Sigmoid colon (tissue), 7 donors: Measurements from ENCODE around the gene NUP160. TPM values are rescaled to one million over a fixed set of nuclear protein-coding genes. Genes with fewer than 3 reads are reported as not detected.
"Not testable (repeated sequence)": the region's sequence is repeated elsewhere in the genome, so short reads cannot be mapped to it uniquely, and the experiment has no call there.

Experiments
- DNase-seq: peaks from one replicate; pipeline ENCODE4 v3.0.0-alpha.2; 2019
- H3K27ac ChIP-seq, 4 donors: fragments of 200-600 bp; sonication (generic); one replicate each; pipeline ENCODE4 v1.5.1; 2016 to 2019; ENCODE audit warnings: mild to moderate bottlenecking in 1 of 4
- H3K27me3 ChIP-seq, 3 donors: fragments of 200-600 bp; sonication (generic); one replicate each; pipeline ENCODE4 v1.5.1; 2019; ENCODE audit warnings: mild to moderate bottlenecking in 1 of 3
- H3K36me3 ChIP-seq, 4 donors: fragments of 200-600 bp; sonication (generic); one replicate each; pipeline ENCODE4 v1.5.1; 2016 to 2019
- H3K4me1 ChIP-seq, 4 donors: fragments of 200-600 bp; sonication (generic); one replicate each; pipeline ENCODE4 v1.5.1; 2017 to 2019
- H3K4me3 ChIP-seq, 4 donors: fragments of 200-600 bp; sonication (generic); one replicate each; pipeline ENCODE4 v1.5.1; 2017 to 2019; ENCODE audit warnings: mild to moderate bottlenecking in 2 of 4, moderate library complexity in 1 of 4
- H3K9me3 ChIP-seq, 4 donors: fragments of 200-600 bp in 3 of 4; sonication (generic) in 3 of 4; one replicate each; pipeline versions ENCODE4 v1.5.1 to v1.6.1; 2013 to 2019
- CTCF ChIP-seq, 4 experiments: fragments of 450-650 bp in 3 of 4; fragments of 200-600 bp in 1 of 4; IDR thresholded peaks; one replicate each; pipeline ENCODE4 v1.5.1; 2016 to 2019; ENCODE audit warnings: antibody characterized with exemption in 4 of 4, mild to moderate bottlenecking in 3 of 4, moderate library complexity in 2 of 4
- EP300 ChIP-seq, 4 donors: sonication (generic); formaldehyde crosslinking; IDR thresholded peaks; one replicate each; pipeline ENCODE4 v1.6.1; 2017; ENCODE audit warnings: antibody characterized with exemption in 4 of 4
- POLR2A ChIP-seq, 2 donors: fragments of 450-650 bp; IDR thresholded peaks; one replicate each; pipeline ENCODE4 v1.6.1; 2016; ENCODE audit warnings: antibody characterized with exemption in 2 of 2, mild to moderate bottlenecking in 2 of 2, moderate library complexity in 2 of 2
- POLR2AphosphoS5 ChIP-seq, 4 donors: sonication (generic); formaldehyde crosslinking; IDR thresholded peaks; one replicate each; pipeline ENCODE4 v1.6.1; 2017; ENCODE audit warnings: antibody characterized with exemption in 4 of 4
- WGBS, 2 donors: extraction: QIAGEN DNeasy Blood & Tissue Kit; methylation state at CpG; one replicate each; pipeline ENCODE4 v1.1.7; 2013; 5-methylcytosine and 5-hydroxymethylcytosine counted together
- intact Hi-C: fragments of 100-400 bp; cut with DNase I; formaldehyde crosslinking; loops from one replicate; pipeline ENCODE4 v1.15.1; 2023
- polyA plus RNA-seq, 3 donors: library from polyadenylated mRNA; stranded (reverse); fragments of 200-250 nt; gene quantifications; one replicate each; pipeline ENCODE4 v1.2.3, GENCODE V29; 2013
- total RNA-seq, 4 donors: library from RNA; depleted of rRNA; stranded (reverse); fragments of >200 nt; gene quantifications; one replicate each; pipeline ENCODE4 v1.1.0, GENCODE V29; 2016
- donor health status: healthy with polysubstance abuse.
- donor health status: Bipolar disorder and iron deficiency.
- donor health status: healthy.

The NUP160 gene
- total and polyA plus RNA-seq, 7 donors: 4.6 to 23.2 (median 16.3) TPM

DNA sequence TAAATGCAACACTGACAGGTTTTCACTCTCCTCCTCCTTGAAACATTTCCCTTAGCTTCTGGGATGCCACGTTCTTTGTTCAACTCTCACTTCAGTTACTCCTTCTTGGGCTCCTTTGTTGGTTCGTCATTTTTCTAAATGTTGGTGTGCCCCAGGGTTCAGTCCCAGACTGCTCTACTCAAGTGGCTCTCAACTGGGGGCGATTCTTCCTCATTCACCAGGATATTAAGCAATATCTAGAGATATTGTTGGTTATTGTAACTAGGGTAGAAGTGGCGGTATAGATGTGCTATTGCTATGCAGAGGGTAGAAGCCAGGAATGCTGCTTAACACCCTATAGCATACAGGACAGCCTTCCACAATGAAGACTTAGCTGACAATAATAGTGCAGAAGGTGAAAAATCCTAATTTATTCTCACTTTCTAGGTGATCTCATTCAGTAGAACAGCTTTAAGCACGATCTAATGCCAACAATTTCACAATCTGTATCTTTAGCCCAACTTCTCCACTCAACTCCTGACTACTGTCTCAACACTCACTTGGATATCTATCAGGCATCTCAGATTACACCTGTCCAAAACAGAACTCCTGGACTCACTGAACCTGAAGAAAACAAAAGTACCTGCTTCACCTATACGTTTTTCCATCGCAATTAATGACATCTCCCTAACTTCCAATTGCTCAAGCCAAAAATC lies 4.6 kb downstream of the NUP160 start:
- Histone ChIP-seq H3K4me3 (no peak overlapping the region), H3K9me3 (no peaks in the 10 kb centered on the region), H3K36me3 (peaks cover 0 to 50% (median 25%) of the 10 kb centered on the region in 4 donors), H3K27me3 (no peaks in the 10 kb centered on the region), H3K4me1 (peaks cover 0 to 24% (median 8%) of the 10 kb centered on the region in 4 donors), H3K27ac (no peak overlapping the region)
- no peak for DNase-seq
- intact Hi-C loops: no loop called here
- 91 to 92% methylated on average over 7 of the region's 7 CpGs for WGBS, 2 donors
- no peak for TF ChIP-seq POLR2AphosphoS5 (IDR thresholded peaks at IDR 0.05)
- no peak for TF ChIP-seq CTCF (IDR thresholded peaks at IDR 0.05)
- TF ChIP-seq EP300 (IDR thresholded peaks at IDR 0.05): no peak
- TF ChIP-seq POLR2A (IDR thresholded peaks at IDR 0.05): no peak

GRCh38 chr11:47842749-47843148 lies 5.4 kb downstream of the NUP160 start:
- 94 to 97% methylated on average over 4 of the region's 4 CpGs for WGBS, 2 donors
- Histone ChIP-seq H3K4me3 (no peak overlapping the region), H3K4me1 (peaks cover 0 to 23% (median 8%) of the 10 kb centered on the region in 4 donors), H3K27me3 (no peaks in the 10 kb centered on the region), H3K9me3 (no peaks in the 10 kb centered on the region), H3K36me3 (peaks cover 0 to 58% (median 32%) of the 10 kb centered on the region in 4 donors), H3K27ac (no peak overlapping the region)
- intact Hi-C loops: no loop called here
- TF ChIP-seq POLR2A (IDR thresholded peaks at IDR 0.05) (no peak), POLR2AphosphoS5 (IDR thresholded peaks at IDR 0.05) (no peak), CTCF (IDR thresholded peaks at IDR 0.05) (no peak), EP300 (IDR thresholded peaks at IDR 0.05) (no peak)
- no peak for DNase-seq

DNA sequence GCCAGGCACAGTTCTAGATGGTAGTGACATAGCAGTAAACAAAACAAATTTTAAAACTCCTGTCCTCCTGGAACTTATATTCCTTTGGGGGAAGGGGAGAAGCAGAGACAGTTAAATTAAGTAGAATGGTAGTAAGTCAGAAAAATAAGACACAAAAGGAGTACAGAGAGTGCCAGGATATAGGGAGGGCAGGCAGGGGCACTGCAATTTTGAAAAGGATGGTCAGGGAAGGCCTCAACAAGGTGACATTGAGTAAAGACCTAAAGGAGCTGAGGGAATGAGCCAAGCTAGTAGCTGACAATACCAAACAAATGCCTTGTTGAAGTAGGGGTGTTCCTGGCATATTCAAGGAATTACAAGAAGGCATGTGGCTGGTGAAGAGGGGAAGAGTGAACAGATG lies 10.2 kb downstream of the NUP160 start:
- H3K4me3 ChIP-seq: no peak overlapping the region
- H3K4me1 ChIP-seq: no peaks in the 10 kb centered on the region
- DNase-seq: no peak
- TF ChIP-seq EP300 (IDR thresholded peaks at IDR 0.05) (no peak), POLR2AphosphoS5 (IDR thresholded peaks at IDR 0.05) (no peak), POLR2A (IDR thresholded peaks at IDR 0.05) (no peak), CTCF (IDR thresholded peaks at IDR 0.05) (no peak)
- no peaks in the 10 kb centered on the region for H3K9me3 ChIP-seq
- H3K27me3 ChIP-seq: no peaks in the 10 kb centered on the region
- no peak overlapping the region for H3K27ac ChIP-seq
- H3K36me3 ChIP-seq: peaks cover 8 to 99% (median 71%) of the 10 kb centered on the region in 4 donors
- intact Hi-C loops: no loop called here

DNA sequence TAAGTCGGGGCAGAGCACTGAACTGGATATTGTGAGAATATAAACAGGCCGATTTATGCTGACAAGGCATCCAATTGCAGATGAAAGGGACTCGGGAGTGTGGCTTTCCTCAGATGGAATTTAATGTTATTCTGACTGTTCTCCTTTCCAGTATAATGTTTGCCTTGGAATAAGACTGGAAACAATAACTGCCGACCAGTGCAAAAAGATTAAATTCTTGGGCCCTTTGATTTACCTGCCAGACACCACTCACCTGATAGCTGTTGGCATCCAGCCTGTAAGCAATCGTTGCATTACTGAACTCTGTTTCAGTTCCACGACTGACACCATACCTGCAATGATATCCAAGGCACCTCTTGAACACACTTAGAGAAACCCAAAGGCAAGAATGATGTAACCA lies 10.9 kb downstream of the NUP160 start:
- intact Hi-C loops: no loop called here
- no peaks in the 10 kb centered on the region for H3K9me3 ChIP-seq
- H3K36me3 ChIP-seq: peaks cover 11 to 99% (median 75%) of the 10 kb centered on the region in 4 donors
- 66 to 91% methylated on average over 6 of the region's 6 CpGs for WGBS, 2 donors
- no peaks in the 10 kb centered on the region for H3K4me1 ChIP-seq
- DNase-seq: no peak
- no peak overlapping the region for H3K27ac ChIP-seq
- TF ChIP-seq POLR2A (IDR thresholded peaks at IDR 0.05) (no peak), POLR2AphosphoS5 (IDR thresholded peaks at IDR 0.05) (no peak), EP300 (IDR thresholded peaks at IDR 0.05) (no peak)
- no peak overlapping the region for H3K4me3 ChIP-seq
- no peaks in the 10 kb centered on the region for H3K27me3 ChIP-seq

GRCh38 chr11:47830013-47830412 lies 18.1 kb downstream of the NUP160 start:
- DNase-seq, H3K4me1 ChIP-seq, H3K27me3 ChIP-seq, H3K27ac ChIP-seq, H3K4me3 ChIP-seq, intact Hi-C loops, H3K9me3 ChIP-seq: not testable (repeated sequence)
- H3K36me3 ChIP-seq: peaks cover 11 to 86% (median 25%) of the 10 kb centered on the region in 4 donors
- 90 to 92% methylated on average over 1 of the region's 1 CpG for WGBS, 2 donors

DNA sequence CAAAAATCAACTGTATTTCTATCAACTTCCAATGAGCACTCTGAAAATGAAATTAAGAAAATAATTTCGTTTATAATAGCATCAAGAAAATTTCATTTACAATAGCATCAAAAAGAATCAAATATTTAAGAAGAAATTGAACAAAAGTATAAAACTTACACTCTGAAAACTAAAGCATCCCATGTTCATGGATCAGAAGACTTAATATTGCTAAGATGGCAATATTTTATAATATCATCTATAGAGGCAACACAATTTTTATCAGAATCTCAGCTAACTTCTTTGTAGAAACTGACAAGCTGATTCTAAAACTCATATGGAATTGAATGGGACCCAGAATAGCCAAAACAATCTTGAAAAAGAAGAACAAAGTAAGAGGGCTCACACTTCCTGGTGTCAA lies 19.9 kb downstream of the NUP160 start:
- Histone ChIP-seq H3K4me1 (no peaks in the 10 kb centered on the region), H3K36me3 (peaks cover 5 to 75% (median 13%) of the 10 kb centered on the region in 4 donors), H3K27me3 (no peaks in the 10 kb centered on the region), H3K4me3 (no peak overlapping the region), H3K27ac (no peak overlapping the region), H3K9me3 (no peaks in the 10 kb centered on the region)
- intact Hi-C loops: no loop called here
- no peak for DNase-seq
- TF ChIP-seq POLR2AphosphoS5 (IDR thresholded peaks at IDR 0.05) (no peak), EP300 (IDR thresholded peaks at IDR 0.05) (no peak), CTCF (IDR thresholded peaks at IDR 0.05) (no peak), POLR2A (IDR thresholded peaks at IDR 0.05) (no peak)
- WGBS, 2 donors: 92 to 98% methylated on average over 1 of the region's 1 CpG

GRCh38 chr11:47822664-47823063 lies 25.5 kb downstream of the NUP160 start:
- intact Hi-C loops, DNase-seq, H3K4me1 ChIP-seq, H3K27ac ChIP-seq, H3K4me3 ChIP-seq, H3K9me3 ChIP-seq, H3K27me3 ChIP-seq: not testable (repeated sequence)
- peaks cover 8 to 68% (median 12%) of the 10 kb centered on the region in 4 donors for H3K36me3 ChIP-seq
- 93 to 96% methylated on average over 6 of the region's 6 CpGs for WGBS, 2 donors
